Measurements from ENCODE around the gene CS. TPM values are rescaled to one million over a fixed set of nuclear protein-coding genes. Genes with fewer than 3 reads are reported as not detected.

CS gene
- polyA plus RNA-seq, 1 donor from 2014 or later: 65.7 TPM

DNA sequence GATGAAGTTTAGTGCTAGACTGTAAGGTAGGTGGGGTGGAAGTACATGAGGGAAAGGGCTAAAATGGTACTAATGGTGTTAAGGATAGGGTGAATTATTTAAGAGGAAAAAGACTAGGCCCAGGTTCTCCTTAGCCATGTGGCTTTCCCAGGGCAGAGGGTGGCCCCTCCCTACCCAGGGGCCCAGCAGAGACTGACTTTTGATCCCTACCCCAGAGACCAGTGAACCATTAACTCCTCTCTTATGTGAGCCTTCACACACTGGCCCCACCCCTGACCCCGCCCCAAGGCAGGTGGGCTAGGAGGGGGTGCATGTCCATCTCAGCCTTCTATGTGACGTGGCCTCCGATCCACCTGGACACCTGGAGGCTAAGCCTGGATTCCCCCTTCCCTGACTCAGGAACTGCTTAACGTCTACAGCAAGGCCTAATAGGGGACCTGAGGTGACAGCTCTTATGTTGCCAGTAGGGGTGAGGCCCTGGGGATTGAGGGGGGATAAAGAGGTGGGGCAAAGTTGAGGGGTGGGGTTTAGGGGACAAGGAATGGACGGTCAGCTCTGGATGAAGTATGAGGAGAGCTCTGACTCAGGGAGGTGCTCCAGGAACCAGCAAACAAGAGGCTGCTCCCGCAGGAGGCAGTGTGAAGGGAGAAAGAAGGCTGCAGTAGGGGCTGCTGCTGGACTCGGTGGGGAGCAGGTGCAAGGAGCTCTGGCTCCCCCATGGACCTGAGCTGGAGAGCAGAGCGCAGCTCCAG, 69.5 kb downstream of the CS start:
- no peak overlapping the region for H3K9ac ChIP-seq (ENCODE audit: low read length)
- H3K9me3 ChIP-seq (ENCODE audit: low read length): no peaks in the 10 kb centered on the region
- TF ChIP-seq TAF1 (IDR thresholded peaks at IDR 0.05; ENCODE audit: low read depth) (no peak), POLR2AphosphoS5 (IDR thresholded peaks at IDR 0.05) (no peak), SMC3 (conservative IDR thresholded peaks at IDR 0.05; ENCODE audit: poor library complexity) (no peak), EP300 (conservative IDR thresholded peaks at IDR 0.05; ENCODE audit: poor library complexity, severe bottlenecking) (no peak), RAD21 (conservative IDR thresholded peaks at IDR 0.05) (no peak), MXI1 (conservative IDR thresholded peaks at IDR 0.05; ENCODE audit: poor library complexity, severe bottlenecking) (no peak), EZH2 (IDR thresholded peaks at IDR 0.05; ENCODE audit: borderline replicate concordance, insufficient read depth, low read length, poor library complexity, severe bottlenecking) (no peak)
- TF ChIP-seq, protein P1, sequence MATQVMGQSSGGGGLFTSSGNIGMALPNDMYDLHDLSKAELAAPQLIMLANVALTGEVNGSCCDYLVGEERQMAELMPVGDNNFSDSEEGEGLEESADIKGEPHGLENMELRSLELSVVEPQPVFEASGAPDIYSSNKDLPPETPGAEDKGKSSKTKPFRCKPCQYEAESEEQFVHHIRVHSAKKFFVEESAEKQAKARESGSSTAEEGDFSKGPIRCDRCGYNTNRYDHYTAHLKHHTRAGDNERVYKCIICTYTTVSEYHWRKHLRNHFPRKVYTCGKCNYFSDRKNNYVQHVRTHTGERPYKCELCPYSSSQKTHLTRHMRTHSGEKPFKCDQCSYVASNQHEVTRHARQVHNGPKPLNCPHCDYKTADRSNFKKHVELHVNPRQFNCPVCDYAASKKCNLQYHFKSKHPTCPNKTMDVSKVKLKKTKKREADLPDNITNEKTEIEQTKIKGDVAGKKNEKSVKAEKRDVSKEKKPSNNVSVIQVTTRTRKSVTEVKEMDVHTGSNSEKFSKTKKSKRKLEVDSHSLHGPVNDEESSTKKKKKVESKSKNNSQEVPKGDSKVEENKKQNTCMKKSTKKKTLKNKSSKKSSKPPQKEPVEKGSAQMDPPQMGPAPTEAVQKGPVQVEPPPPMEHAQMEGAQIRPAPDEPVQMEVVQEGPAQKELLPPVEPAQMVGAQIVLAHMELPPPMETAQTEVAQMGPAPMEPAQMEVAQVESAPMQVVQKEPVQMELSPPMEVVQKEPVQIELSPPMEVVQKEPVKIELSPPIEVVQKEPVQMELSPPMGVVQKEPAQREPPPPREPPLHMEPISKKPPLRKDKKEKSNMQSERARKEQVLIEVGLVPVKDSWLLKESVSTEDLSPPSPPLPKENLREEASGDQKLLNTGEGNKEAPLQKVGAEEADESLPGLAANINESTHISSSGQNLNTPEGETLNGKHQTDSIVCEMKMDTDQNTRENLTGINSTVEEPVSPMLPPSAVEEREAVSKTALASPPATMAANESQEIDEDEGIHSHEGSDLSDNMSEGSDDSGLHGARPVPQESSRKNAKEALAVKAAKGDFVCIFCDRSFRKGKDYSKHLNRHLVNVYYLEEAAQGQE (IDR thresholded peaks at IDR 0.05; ENCODE audit: borderline replicate concordance): no peak
- TF ChIP-seq, protein P2, sequence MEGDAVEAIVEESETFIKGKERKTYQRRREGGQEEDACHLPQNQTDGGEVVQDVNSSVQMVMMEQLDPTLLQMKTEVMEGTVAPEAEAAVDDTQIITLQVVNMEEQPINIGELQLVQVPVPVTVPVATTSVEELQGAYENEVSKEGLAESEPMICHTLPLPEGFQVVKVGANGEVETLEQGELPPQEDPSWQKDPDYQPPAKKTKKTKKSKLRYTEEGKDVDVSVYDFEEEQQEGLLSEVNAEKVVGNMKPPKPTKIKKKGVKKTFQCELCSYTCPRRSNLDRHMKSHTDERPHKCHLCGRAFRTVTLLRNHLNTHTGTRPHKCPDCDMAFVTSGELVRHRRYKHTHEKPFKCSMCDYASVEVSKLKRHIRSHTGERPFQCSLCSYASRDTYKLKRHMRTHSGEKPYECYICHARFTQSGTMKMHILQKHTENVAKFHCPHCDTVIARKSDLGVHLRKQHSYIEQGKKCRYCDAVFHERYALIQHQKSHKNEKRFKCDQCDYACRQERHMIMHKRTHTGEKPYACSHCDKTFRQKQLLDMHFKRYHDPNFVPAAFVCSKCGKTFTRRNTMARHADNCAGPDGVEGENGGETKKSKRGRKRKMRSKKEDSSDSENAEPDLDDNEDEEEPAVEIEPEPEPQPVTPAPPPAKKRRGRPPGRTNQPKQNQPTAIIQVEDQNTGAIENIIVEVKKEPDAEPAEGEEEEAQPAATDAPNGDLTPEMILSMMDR (IDR thresholded peaks at IDR 0.05; ENCODE audit: poor library complexity, severe bottlenecking): no peak
- no peak overlapping the region for H3K4me3 ChIP-seq (ENCODE audit: low read length)
- no peak overlapping the region for H2AFZ ChIP-seq (ENCODE audit: low read depth, low read length)
- H3K4me2 ChIP-seq (ENCODE audit: low read length): no peak overlapping the region
- H3K79me2 ChIP-seq (replicated peaks; ENCODE audit: insufficient read depth, low read length): no peaks in the 10 kb centered on the region
- H4K20me1 ChIP-seq (ENCODE audit: insufficient read depth): no peaks in the 10 kb centered on the region
- no peaks in the 10 kb centered on the region for H3K27me3 ChIP-seq (ENCODE audit: insufficient read depth, low read depth, low read length)
- no peaks in the 10 kb centered on the region for H3F3A ChIP-seq (ENCODE audit: insufficient read depth, low read length, poor library complexity, severe bottlenecking)
- no peaks in the 10 kb centered on the region for H3K36me3 ChIP-seq (ENCODE audit: insufficient read depth, low read length)
- no peaks in the 10 kb centered on the region for H3K9me2 ChIP-seq (ENCODE audit: insufficient read depth, low read length)
- H3K27ac ChIP-seq (ENCODE audit: low read length): no peak overlapping the region

DNA sequence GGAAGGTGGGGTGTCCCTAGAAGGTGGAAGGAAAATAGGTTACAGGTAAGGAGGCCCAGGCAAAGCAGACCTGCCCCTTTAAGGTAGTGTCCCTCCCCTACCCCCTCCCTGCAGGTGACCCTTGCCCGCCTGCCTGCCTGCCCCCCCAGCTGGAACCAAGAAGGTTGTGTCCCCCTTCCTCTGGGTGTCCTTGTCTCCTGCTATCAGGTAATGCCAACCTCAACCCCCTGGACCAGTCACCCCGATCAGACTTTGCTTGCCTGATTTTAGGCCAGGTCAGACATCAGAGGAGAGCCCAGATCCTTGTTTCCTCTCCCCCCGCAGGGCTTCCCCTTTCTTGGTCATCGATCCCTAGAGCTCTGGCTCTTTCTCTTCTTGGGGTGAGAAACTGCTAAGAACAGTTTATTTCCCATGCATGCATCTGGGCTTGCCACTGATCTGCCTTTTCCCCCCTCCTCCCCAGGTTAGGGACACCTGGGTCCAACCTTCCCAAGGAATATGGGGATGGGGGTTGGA, 70.2 kb downstream of the CS start, which contains the start of gene SLC39A5:
SLC39A5 (plus strand) TSS at position 136 of the 516 bp plus-strand sequence. CDS start 1,224 bp downstream, outside the sequence.
- H3K27ac ChIP-seq (ENCODE audit: low read length): no peak within 1 kb of the TSS
- no peak within 1 kb of the TSS for H2AFZ ChIP-seq (ENCODE audit: low read depth, low read length)
- TF ChIP-seq RAD21 (conservative IDR thresholded peaks at IDR 0.05): no peak
- TF ChIP-seq TAF1 (IDR thresholded peaks at IDR 0.05; ENCODE audit: low read depth): no peak
- no peak for TF ChIP-seq SMC3 (conservative IDR thresholded peaks at IDR 0.05; ENCODE audit: poor library complexity)
- no peak for TF ChIP-seq EZH2 (IDR thresholded peaks at IDR 0.05; ENCODE audit: borderline replicate concordance, insufficient read depth, low read length, poor library complexity, severe bottlenecking)
- TF ChIP-seq, protein P1 (IDR thresholded peaks at IDR 0.05; ENCODE audit: borderline replicate concordance): no peak
- no peak for TF ChIP-seq MXI1 (conservative IDR thresholded peaks at IDR 0.05; ENCODE audit: poor library complexity, severe bottlenecking)
- TF ChIP-seq, protein P2 (IDR thresholded peaks at IDR 0.05; ENCODE audit: poor library complexity, severe bottlenecking): no peak
- TF ChIP-seq EP300 (conservative IDR thresholded peaks at IDR 0.05; ENCODE audit: poor library complexity, severe bottlenecking): no peak
- TF ChIP-seq POLR2AphosphoS5 (IDR thresholded peaks at IDR 0.05): no peak
- no peak within 1 kb of the TSS for H3K4me2 ChIP-seq (ENCODE audit: low read length)
- no peaks in the 10 kb centered on the region for H4K20me1 ChIP-seq (ENCODE audit: insufficient read depth)
- no peak within 1 kb of the TSS for H3K9ac ChIP-seq (ENCODE audit: low read length)
- H3K4me3 ChIP-seq (ENCODE audit: low read length): no peak within 1 kb of the TSS
- H3F3A ChIP-seq (ENCODE audit: insufficient read depth, low read length, poor library complexity, severe bottlenecking): no peaks in the 10 kb centered on the region
- H3K9me2 ChIP-seq (ENCODE audit: insufficient read depth, low read length): no peaks in the 10 kb centered on the region
- H3K79me2 ChIP-seq (replicated peaks; ENCODE audit: insufficient read depth, low read length): no peaks in the 10 kb centered on the region
- no peaks in the 10 kb centered on the region for H3K27me3 ChIP-seq (ENCODE audit: insufficient read depth, low read depth, low read length)
- no peaks in the 10 kb centered on the region for H3K36me3 ChIP-seq (ENCODE audit: insufficient read depth, low read length)
- H3K9me3 ChIP-seq (ENCODE audit: low read length): no peaks in the 10 kb centered on the region
